SKM-1 (cell line): ENCODE measurements around the gene POFUT2.

Experiments
- DNase-seq: peaks from one replicate; lab custom pipeline; 2025; ENCODE audit not compliant: unreplicated experiment; lab: John Stamatoyannopoulos, UW

The POFUT2 gene

GRCh38 chr21:45287438-45288391 is at the start of gene POFUT2:
POFUT2 (minus strand) TSS chr21:45287895; CDS start chr21:45287871, 24 bp downstream.
- DNase-seq = peak; percentile 75

GRCh38 chr21:45336870-45337269 is 49.2 kb upstream of the POFUT2 start:
- no peak for DNase-seq

GRCh38 chr21:45336535-45336810 is 48.8 kb upstream of the POFUT2 start:
- no peak for DNase-seq

GRCh38 chr21:45335761-45336534 is 48.3 kb upstream of the POFUT2 start:
- DNase-seq = no peak

- no peak for DNase-seq
Observed at GRCh38 chr21:45335151-45335760, 47.6 kb upstream of the POFUT2 start.

GRCh38 chr21:45334591-45335081 is 46.9 kb upstream of the POFUT2 start:
- DNase-seq = no peak

- DNase-seq = no peak
Observed at GRCh38 chr21:45334134-45334533, 46.4 kb upstream of the POFUT2 start.

GRCh38 chr21:45333583-45334121 is 46.0 kb upstream of the POFUT2 start:
- no peak for DNase-seq

GRCh38 chr21:45332981-45333582 is 45.4 kb upstream of the POFUT2 start:
- DNase-seq = no peak

- no peak for DNase-seq
Observed at GRCh38 chr21:45332415-45332814, 44.7 kb upstream of the POFUT2 start.

GRCh38 chr21:45331531-45332147 is 43.9 kb upstream of the POFUT2 start:
- DNase-seq = no peak

GRCh38 chr21:45330851-45331261 is 43.2 kb upstream of the POFUT2 start:
- no peak for DNase-seq

- DNase-seq = no peak
Observed at GRCh38 chr21:45330075-45330781, 42.5 kb upstream of the POFUT2 start.

- no peak for DNase-seq
Observed at GRCh38 chr21:45329261-45330074, 41.8 kb upstream of the POFUT2 start.

- DNase-seq = no peak
Observed at GRCh38 chr21:45328198-45329091, 40.8 kb upstream of the POFUT2 start.

- no peak for DNase-seq
Observed at GRCh38 chr21:45327441-45328197, 39.9 kb upstream of the POFUT2 start.

- no peak for DNase-seq
Observed at GRCh38 chr21:45326891-45327440, 39.3 kb upstream of the POFUT2 start.
